GM12873 (cell line): Measurements from ENCODE around the gene C11orf24.

ENCODE experiments used
- CTCF ChIP-seq: IDR thresholded peaks from 2 replicates; pipeline ENCODE4 v1.5.1; 2012; ENCODE audit warnings: low read depth, mild to moderate bottlenecking, moderate library complexity, low read length, control low read depth; ENCODE audit not compliant: insufficient read depth; ENCODE audit errors: missing control alignments

The C11orf24 gene

GRCh38 chr11:68302670-68303069 lies 30.9 kb upstream of the C11orf24 start:
- no peak for TF ChIP-seq CTCF

GRCh38 chr11:68302256-68302655 lies 30.5 kb upstream of the C11orf24 start:
- no peak for TF ChIP-seq CTCF

- peak; percentile 29 for TF ChIP-seq CTCF
These were observed 28.5 kb upstream of the C11orf24 start for GRCh38 chr11:68300076-68300830.

GRCh38 chr11:68298659-68299516 lies 27.1 kb upstream of the C11orf24 start:
- TF ChIP-seq CTCF, result no peak

- TF ChIP-seq CTCF, result peak; percentile 93
These were observed 26.3 kb upstream of the C11orf24 start for GRCh38 chr11:68297812-68298658.

GRCh38 chr11:68297494-68297811 lies 25.7 kb upstream of the C11orf24 start:
- TF ChIP-seq CTCF, result no peak

GRCh38 chr11:68297052-68297378 lies 25.2 kb upstream of the C11orf24 start:
- no peak for TF ChIP-seq CTCF
